Measurements from ENCODE around the gene TMEM131.

The TMEM131 gene

GRCh38 chr2:98020992-98021713, 25.4 kb upstream of the TMEM131 start:
- DNase-seq: no peak

DNA sequence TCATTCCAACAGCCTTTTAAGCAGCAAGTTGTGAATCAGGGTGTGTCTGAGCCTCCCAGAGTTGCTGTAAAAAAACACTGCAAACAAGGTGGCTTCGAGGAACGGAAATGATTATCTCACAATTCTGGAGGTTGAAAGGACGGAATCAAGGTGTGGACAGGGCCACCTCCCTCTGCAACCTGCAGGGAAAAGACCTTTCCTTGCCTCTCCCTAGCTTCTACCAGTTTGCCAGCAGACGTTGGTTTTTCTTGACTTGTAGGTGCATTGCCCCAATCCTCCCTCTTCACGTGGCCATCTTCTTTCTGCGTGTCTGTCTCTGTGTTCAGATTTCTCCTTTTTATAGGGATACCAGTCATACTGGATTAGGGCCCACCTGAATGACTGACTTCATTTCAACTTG, 24.8 kb upstream of the TMEM131 start:
- DNase-seq: no peak

DNA sequence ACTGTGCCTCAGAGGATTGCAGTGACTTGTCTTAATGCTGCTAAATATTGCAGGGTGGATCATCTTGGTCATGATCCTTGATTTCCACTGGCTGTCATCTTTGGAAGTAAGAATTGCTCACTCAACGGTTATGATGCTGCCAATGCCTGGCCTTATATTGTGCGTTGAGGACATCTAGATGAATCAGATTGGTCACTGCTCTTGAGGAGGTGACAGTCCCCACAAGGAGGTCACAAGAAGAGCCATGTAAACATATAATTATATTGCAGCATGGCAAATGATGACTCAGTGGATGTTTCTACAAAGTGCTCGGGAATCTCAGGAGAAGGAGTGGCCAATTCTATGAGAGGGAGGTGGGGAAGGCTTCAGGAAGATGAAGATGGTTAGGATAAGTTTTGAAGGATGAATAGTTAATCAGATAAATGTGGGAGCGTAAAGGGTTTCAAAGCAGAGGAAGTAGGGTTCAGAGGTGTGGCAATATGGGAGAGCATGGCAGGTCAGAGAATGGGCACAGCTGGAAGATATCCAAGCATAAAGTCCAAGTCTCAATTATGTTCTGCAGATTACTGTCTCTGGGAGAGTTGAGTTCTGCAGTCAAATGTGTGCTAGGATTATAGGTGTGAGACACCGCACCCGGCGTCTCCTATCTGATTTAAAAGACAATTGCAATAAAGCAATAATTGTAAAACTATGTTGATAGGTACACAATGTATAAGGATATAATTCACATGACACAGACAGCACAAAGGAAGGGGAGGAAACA, 21.3 kb upstream of the TMEM131 start:
- DNase-seq: no peak

GRCh38 chr2:98015671-98016070, 19.9 kb upstream of the TMEM131 start:
- DNase-seq: no peak

DNA sequence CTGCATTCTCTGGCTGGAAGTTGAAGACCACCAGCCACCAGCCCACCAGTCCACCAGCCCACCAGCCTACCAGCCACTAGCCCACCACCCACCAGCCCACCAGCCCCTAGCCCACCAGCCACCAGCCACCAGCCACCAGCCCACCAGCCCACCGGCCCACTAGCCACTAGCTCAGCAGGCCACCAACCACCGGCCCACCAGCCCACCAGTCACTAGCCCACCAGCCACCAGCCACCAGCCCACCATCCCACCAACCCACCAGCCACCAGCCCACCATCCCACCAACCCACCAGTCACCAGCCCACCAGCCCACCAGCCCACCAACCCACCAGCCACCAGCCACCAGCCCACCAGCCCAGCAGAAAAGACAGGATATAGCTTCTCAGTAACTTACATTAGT, 18.6 kb upstream of the TMEM131 start:
- no peak for DNase-seq

DNA sequence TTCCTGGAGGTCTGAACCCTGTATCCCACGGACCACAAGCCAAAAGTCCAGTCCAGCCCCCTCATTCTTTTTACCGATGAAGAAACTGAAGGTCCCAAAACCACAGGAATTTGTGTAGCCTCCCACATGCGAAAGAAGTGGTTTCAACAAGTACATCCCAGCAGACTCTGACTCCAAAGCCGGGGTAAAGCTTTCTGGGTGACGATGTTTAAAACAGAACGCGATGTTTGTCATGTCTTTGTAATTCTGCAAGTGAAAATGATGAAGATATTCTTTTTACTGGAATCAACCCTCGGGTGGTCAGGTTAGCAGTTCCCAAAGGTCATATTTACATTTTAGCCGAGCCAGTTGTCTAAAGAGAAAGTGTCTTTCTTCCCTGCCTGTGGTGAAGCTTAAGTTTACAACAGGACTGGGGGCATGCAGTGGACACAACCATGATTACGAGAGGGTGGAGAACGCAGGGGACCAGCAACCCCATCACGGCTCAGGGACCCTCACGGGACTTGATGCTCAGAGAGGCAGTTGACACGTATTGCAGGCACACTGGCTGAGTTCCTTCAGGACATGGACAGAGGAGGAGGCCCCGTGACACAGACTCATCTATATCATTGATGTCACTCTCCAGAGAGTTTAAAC, 17.8 kb upstream of the TMEM131 start:
- no peak for DNase-seq

GRCh38 chr2:98012561-98012991, 16.8 kb upstream of the TMEM131 start:
- DNase-seq: no peak

GRCh38 chr2:98009887-98010760, 14.4 kb upstream of the TMEM131 start:
- no peak for DNase-seq

DNA sequence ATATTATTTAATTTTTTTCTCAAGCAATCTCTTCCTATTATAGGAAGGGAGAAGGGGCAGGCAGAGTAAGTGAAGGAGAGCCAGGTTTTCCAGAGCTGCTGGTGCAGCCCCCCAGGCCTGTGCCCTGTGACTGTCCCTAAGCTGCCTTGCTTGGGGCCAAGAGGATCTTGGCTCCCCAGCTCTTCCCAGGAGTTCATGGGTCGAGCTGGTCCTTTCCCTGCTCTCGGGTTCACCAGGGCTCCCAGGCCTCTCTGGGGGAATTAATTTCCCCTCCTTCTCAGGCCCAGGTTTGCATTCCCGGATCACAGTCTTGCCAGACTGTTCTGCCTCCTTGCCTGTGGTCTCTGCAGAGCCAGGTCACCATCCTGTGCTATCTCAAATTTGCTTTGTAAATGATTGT, 12.7 kb upstream of the TMEM131 start:
- no peak for DNase-seq

DNA sequence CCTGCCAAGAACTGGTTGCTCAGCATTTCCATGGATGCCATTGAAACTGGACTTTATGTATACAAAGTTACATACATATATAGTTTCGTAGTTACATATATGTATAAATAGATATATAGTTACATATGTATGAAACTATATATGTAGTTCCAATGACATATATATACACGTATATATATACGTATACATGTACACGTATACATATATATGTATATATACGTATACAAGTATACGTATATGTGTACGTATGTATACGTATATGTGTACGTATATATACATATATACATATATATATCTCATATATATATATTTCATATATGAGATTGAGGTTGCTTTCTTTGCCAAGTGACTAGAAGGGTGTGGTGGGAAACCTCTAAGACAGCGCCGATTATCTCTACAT, 10.6 kb upstream of the TMEM131 start:
- DNase-seq: no peak

- no peak for DNase-seq
Measured at GRCh38 chr2:98004613-98005012, 8.9 kb upstream of the TMEM131 start.

GRCh38 chr2:98004047-98004446, 8.3 kb upstream of the TMEM131 start:
- no peak for DNase-seq

DNA sequence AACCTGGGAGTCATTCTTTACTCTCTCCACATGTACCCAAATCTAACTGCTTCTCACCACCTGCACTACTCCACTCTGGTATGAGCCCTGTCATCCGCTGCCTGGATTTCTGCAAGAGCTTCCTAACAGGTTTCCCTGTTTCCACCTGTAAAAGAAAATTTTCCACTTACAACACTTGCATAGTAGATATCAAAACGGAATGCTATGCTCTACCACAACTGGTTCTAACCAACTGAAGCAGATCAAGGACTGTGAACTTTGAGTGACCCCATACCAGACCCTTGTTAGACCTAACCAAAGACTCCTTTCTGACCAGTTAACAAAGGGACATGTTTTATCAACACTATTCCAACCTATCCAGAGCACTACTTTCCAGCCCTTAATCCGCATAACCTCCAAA, 3.8 kb upstream of the TMEM131 start:
- no peak for DNase-seq

- DNase-seq: no peak
Measured at GRCh38 chr2:97998431-97999005, 2.8 kb upstream of the TMEM131 start.

- DNase-seq: peak; percentile 95
Measured at GRCh38 chr2:97997784-97998392, 2.1 kb upstream of the TMEM131 start.

DNA sequence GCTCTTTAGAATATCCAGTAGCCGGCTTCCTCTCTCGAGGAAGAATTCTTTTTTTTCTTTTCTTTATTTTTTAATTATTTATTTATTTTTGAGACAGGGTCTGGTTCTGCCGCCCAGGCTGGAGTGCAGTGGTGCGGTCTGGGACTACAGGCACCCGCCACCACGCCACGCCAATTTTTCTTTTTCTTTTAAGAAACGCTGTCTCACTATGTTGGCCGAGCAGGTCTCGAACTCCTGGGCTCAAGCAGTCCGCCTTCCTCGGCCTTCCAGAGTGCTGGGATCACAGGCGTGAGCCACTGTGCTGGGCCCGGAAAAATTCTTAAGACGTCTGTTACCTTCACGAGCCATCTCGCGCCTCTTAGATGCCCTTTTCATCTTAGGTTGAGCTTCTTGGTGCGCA, 931 bp upstream of the TMEM131 start:
- DNase-seq: no peak

GRCh38 chr2:97995026-97995733, 568 bp downstream of the TMEM131 start:
- DNase-seq: no peak

DNA sequence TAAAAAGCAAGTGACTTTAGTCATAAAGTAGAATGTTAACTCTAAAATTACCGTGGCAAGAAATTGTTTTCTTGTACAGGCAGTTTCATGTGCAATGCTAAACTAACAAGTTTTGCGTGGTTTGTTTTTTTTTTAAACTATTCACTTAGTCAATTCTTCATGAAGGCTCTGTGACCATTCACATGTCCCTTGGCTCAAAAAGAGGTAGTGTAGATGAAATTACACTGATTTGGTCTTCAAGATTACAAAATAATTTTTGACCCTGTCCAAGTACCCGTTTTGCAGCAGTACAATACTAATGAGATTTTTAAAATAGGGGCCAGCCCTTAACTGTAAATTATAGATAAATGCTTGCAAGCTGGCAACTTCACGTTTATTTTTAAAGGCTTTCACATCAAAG, 1.3 kb downstream of the TMEM131 start:
- no peak for DNase-seq

GRCh38 chr2:97993926-97994325, 1.8 kb downstream of the TMEM131 start:
- no peak for DNase-seq

DNA sequence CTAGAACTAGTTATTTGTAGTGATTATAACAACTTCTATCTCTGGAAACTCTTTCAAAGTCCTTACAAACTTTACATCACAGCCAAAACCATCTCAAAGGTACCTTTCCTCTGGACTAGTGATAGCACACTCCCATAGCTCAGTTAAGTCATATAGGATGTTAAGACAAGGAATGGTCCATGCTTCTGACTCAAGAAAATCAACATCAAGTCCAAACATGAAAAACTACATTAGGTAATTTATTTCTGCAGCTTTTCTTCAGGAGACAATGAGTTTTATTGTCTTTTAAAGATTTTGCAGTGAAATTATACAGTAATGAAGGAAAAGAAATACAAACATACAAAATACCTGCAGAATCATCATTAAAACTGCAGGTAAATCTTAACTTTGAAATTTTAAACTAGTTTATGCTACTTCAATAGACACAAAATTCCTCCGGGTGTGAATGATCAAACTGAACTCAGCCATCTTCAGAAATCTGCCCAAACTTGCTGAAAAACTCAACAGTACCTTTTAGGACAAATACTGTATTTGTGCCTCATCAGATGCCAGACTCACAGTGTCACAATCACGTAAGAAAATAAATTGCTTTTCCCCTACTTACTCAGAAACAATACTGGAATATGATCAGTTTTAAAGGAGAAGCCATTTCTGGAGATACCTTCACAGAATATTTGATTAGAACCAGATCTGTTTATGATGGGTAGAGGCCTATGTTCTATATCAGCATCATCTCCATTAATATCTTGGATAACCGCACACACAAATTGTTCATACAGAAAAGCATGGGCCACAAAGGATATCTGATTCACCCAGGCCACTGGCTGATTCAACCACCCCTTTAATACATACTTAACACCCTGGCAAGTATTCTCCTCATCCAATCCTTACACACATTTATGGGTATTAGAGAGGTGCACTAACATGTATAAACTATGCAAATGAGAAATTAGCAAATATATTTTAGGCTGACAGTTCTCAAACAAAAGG, 2.6 kb downstream of the TMEM131 start:
- DNase-seq: no peak

Measured in NCI-H2029 (cell line).